GM21526 (cell line): ENCODE measurements around the gene ACCSL.

Source experiments
- ATAC-seq: cut with Tn5 transposase; IDR thresholded peaks from one replicate; pipeline ENCODE4 v1.9.1; 2021; ENCODE audit warnings: moderate library complexity; ENCODE audit not compliant: unreplicated experiment, low FRiP score

ACCSL gene

DNA sequence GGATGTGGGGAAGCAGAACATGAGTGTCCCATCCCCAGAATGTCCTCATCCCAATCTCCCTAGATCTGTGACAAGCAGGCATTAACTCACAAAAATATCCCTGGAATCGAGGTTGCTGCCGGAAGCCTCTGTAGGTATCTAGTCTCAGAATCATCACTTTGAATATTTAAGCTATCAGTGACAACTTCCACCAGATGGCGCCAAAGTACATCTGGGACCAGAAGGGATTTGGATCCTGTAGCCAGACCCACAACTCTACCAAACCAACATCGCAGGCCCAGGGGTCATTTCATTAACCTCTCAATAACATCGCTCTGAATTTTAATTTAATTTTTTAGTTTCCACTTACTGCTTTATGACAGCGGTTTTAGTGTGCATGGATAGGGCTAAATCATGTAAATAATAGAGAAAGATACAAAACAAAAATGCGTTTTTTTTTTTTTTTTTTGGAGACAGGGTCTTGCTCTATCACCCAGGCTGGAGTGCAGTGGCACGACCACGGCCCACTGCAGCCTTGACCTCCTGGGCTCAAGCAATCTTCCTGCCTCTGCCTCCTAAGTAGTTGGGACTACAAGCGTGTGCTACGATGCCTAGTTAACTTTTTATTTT, 46.6 kb downstream of the ACCSL start:
- ATAC-seq = no peak

DNA sequence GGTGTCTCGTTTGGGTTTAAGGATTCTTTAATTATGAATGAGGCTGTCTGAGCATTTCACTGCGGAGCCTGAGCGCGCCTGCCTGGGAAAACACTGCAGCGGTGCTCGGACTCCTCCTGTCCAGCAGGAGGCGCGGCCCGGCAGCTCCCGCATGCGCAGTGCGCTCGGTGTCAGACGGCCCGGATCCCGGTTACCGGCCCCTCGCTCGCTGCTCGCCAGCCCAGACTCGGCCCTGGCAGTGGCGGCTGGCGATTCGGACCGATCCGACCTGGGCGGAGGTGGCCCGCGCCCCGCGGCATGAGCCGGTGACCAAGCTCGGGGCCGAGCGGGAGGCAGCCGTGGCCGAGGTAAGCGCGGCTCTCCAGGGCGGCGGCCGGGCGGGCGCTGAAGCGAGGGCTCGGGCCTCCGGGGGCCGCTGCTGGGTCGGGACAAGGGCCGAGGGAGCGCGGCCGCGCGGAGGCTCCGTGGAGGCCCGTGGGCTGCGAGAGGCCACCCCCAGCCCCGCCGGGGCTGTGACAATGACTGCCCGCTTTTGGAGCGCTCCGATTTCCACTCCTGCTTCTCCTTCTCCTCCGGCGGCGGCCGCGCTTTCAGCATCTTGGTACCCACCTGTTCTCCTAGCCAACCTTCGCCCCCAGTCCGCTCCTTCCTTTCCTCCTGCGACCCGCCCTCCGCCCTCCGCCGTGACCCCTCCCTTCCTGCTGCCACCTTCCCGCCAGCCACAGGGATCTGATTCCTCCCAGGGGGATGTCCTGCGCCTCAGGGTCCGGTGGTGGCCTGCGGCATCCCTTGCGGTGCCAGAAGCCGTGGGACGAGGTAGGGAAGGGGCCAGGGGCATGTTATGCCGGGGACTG, 48.0 kb downstream of the ACCSL start, which contains the start of gene EXT2:
TSS of gene EXT2 (plus strand) at position 173 of the 854 bp plus-strand sequence. CDS start 12,035 bp downstream, outside the sequence.
- peak; percentile 93 for ATAC-seq

DNA sequence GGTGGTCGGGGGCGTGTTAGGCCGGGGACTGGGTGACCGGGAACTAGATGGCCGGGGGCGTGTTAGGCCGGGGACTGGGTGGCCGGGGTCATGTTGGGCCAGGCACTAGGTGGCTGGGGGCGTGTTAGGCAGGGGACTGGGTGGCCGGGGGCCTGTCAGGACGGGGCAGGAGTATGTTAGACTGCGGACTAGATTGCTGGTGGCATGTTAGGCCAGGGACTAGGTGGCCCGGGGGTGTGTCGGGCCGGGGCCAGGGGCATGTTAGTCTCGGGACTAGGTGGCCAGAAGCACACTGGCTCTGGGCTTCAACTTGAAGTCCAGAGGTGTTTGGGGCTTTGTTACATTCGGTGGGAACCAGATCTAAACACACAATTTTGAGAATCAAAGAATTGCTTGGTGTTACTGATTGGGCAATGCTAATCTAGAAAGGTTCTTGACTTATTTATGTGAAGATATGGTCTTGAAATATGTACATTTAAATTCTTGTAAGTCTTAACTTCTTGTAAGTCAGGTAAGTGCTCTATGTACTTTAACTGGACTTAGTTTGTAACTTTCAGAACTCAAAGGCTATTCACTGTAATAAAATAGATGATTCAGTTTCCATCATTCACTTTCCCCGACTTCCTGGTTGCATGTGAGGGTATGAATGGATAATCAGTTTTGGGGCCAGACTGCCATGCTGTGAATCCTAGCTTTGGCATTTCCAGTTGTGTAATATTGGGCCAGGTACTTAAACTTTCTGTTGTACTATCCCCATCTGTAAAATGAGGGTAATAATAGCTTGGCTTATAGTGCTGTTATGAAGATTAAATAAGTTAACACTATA, 48.8 kb downstream of the ACCSL start:
- ATAC-seq = no peak

DNA sequence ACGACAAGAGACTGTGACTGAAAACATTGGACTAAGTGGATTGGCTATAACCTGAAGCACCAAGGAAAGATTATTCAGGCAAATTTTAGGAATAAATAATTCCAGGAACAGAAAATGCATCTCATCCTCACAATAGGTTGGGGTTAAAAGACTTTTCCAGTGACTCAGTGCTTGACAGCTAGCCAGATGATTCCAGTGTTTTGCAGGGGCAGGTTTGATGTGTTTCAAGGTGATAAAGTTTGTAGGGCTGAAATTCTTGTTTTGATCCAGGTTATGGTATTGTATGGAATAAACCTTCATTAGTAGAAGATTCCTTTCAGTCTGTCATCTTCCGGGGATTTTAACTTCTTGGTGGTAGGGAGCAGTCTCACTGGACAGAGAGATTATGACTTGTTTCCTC, 50.0 kb downstream of the ACCSL start:
- ATAC-seq = no peak

DNA sequence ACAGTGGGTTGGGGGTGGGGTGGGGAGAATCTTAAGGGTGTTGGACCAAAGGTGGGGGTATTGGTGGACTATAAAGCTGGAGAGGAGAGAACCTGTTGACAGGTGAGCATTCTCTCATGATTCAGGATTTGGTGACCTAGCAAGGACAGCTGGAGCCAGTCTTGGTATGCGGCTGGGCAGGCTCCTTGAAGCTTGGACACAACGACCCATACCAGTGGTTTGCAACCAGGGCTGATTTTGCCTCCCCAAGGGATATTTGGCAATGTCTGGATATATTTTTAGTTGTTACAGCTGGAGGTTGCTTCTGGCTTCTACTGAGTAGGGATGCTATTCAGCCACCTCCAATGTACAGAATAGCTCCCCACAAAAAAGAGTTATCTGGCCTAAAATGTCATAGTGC, 53.3 kb downstream of the ACCSL start:
- ATAC-seq = no peak

DNA sequence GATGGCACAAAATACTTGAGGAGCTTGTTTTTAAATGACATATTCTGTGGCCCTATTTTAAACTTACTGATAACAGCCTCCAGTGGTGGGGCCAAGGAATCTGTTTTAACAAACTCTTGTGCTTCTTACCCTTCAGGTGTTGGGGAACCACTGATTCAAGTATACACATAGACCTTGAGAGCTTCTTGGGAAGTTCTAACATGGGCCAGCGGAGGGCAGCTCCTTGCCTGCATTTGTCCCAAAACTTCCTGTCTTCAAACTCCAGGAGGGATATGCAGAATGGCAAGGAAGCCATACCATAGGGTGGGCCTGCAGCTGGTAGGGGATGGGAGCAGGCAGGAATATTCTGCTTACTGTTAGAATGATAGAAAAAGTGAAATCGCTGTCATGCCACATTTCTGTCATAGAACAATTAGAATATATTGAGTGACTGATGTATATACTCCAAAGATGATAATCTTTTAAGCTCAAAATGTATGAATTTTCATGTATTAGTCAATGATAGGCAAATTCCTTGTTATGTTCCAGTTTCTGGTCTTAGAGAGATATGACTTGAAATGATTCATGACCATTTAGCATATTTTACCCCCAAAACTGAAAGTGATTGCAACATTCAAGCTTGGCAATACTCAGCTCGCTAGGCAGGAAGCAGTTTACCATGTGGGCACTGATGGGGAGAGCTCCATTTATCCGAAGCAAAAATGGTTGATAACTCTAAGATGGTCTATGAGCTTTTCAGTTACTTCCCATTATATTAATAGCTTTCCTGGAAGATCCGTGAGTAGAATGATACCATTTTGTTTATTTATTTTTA, 56.9 kb downstream of the ACCSL start:
- no peak for ATAC-seq

DNA sequence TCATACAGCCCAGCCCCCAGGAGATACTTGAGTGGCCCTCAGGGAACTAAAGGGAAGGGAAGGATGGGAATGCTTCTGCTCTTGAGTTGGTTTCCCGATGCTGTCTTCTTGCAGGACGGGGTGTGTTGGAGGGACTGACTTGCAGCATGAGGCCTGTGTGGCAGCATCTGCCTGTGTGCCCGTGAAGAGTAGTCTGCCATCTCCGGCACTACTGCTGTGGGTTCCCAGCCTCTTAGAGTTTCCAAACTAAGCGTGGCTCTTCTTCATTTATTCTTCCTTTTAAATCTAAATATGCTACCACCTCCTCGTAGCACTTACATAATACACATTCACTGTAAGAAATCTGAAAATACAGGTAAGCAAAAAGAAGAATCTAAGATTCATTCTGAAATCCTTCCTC, 60.5 kb downstream of the ACCSL start:
- ATAC-seq = no peak
